ENCODE data around the gene PDPN. TPM values are rescaled to one million over a fixed set of nuclear protein-coding genes. Genes with fewer than 3 reads are reported as not detected.

The PDPN gene
- total and polyA plus RNA-seq, 2 donors from 2014 or later = 4.6 to 7.4 TPM

GRCh38 chr1:13661539-13661938 is 77.9 kb downstream of the PDPN start:
- no peak overlapping the region for H3K27ac ChIP-seq (ENCODE audit: low read depth in 2 of 2, low read length in 2 of 2)
- TF ChIP-seq CTCF (IDR thresholded peaks at IDR 0.05; ENCODE audit: borderline replicate concordance, extremely low read depth, insufficient read depth) = no peak
- no peaks in the 10 kb centered on the region for H3K27me3 ChIP-seq (ENCODE audit: control insufficient read depth, insufficient read depth, low read length)
- H3K4me3 ChIP-seq (ENCODE audit: low read length in 3 of 3) = no peak overlapping the region
- intact Hi-C loops (cut with DNase I) = no loop called here
- H3K9ac ChIP-seq (ENCODE audit: low read length in 3 of 3) = no peak overlapping the region
- peaks cover 0 to 2% (median 0%) of the 10 kb centered on the region in 3 donors for H3K4me1 ChIP-seq (ENCODE audit: control insufficient read depth in 2 of 3, insufficient read depth in 2 of 3, low read depth in 1 of 3, low read length in 3 of 3)
- FAIRE-seq (no peak), DNase-seq (no peak)
- no peaks in the 10 kb centered on the region for H3K9me3 ChIP-seq (ENCODE audit: control insufficient read depth in 2 of 3, insufficient read depth in 1 of 3, low read length in 3 of 3)
- no peaks in the 10 kb centered on the region for H3K36me3 ChIP-seq (ENCODE audit: control insufficient read depth in 2 of 3, insufficient read depth in 3 of 3, low read length in 3 of 3)

- Histone ChIP-seq H3K9me3 (ENCODE audit: control insufficient read depth in 2 of 3, insufficient read depth in 1 of 3, low read length in 3 of 3) (no peaks in the 10 kb centered on the region), H3K36me3 (ENCODE audit: control insufficient read depth in 2 of 3, insufficient read depth in 3 of 3, low read length in 3 of 3) (no peaks in the 10 kb centered on the region), H3K27ac (ENCODE audit: low read depth in 2 of 2, low read length in 2 of 2) (no peak overlapping the region), H3K4me3 (ENCODE audit: low read length in 3 of 3) (no peak overlapping the region), H3K4me1 (ENCODE audit: control insufficient read depth in 2 of 3, insufficient read depth in 2 of 3, low read depth in 1 of 3, low read length in 3 of 3) (peaks cover 0 to 2% (median 0%) of the 10 kb centered on the region in 3 donors), H3K27me3 (ENCODE audit: control insufficient read depth, insufficient read depth, low read length) (no peaks in the 10 kb centered on the region), H3K9ac (ENCODE audit: low read length in 3 of 3) (no peak overlapping the region)
- FAIRE-seq = no peak
- intact Hi-C loops (cut with DNase I) = no loop called here
- DNase-seq = peak in 1 of 5 donors; percentile 32
- TF ChIP-seq CTCF (IDR thresholded peaks at IDR 0.05; ENCODE audit: borderline replicate concordance, extremely low read depth, insufficient read depth) = no peak
Measured at GRCh38 chr1:13662493-13662892, 78.9 kb downstream of the PDPN start.

DNA sequence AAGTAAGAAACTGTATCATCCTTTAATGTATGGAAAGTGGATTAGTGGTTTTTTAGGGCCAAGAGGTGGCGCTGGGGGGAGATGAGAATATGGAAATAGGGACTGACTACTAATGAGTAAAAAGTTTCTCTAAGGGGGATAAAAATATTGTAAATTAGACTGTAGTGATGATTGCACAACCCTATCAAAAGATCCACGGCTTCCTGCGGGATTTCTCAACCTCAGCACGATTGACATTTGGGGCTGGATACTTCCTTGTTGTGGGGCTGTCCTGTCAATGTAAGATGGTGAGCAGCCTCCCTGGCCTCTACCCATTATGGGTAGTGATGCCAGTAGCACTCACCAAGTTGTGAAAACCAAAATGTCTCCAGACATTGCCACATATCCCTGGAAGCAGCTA is 80.3 kb downstream of the PDPN start:
- H3K27me3 ChIP-seq (ENCODE audit: control insufficient read depth, insufficient read depth, low read length) = no peaks in the 10 kb centered on the region
- no peak overlapping the region for H3K27ac ChIP-seq (ENCODE audit: low read depth in 2 of 2, low read length in 2 of 2)
- no peak for TF ChIP-seq CTCF (IDR thresholded peaks at IDR 0.05; ENCODE audit: borderline replicate concordance, extremely low read depth, insufficient read depth)
- no peak for DNase-seq
- FAIRE-seq = no peak
- intact Hi-C loops (cut with DNase I) = no loop called here
- H3K9ac ChIP-seq (ENCODE audit: low read length in 3 of 3) = no peak overlapping the region
- no peaks in the 10 kb centered on the region for H3K9me3 ChIP-seq (ENCODE audit: control insufficient read depth in 2 of 3, insufficient read depth in 1 of 3, low read length in 3 of 3)
- no peaks in the 10 kb centered on the region for H3K36me3 ChIP-seq (ENCODE audit: control insufficient read depth in 2 of 3, insufficient read depth in 3 of 3, low read length in 3 of 3)
- peaks cover 0 to 2% (median 0%) of the 10 kb centered on the region in 3 donors for H3K4me1 ChIP-seq (ENCODE audit: control insufficient read depth in 2 of 3, insufficient read depth in 2 of 3, low read depth in 1 of 3, low read length in 3 of 3)
- H3K4me3 ChIP-seq (ENCODE audit: low read length in 3 of 3) = no peak overlapping the region

DNA sequence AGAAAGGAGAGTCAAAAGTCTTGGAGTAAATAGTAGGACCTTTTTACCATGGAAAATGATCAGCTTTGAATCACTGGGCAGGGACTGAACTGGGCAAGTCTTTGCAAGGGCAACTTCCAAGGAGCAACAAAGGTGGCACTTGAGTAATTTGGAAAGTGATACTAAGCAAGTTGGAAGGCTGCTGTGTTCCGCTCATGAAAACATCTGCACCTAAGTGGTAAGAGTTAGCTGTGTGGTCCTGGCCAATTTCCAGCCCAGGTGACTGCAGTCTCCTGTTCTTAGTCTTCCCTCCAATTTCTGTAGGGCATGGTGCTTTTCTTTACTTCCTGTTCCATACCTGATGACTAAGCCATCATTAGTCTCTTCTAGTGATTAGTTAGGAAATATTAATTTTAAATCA is 80.8 kb downstream of the PDPN start:
- Histone ChIP-seq H3K27me3 (ENCODE audit: control insufficient read depth, insufficient read depth, low read length) (no peaks in the 10 kb centered on the region), H3K27ac (ENCODE audit: low read depth in 2 of 2, low read length in 2 of 2) (no peak overlapping the region)
- no peak for FAIRE-seq

More for the DNA sequence above, 80.8 kb downstream of the PDPN start:
- DNase-seq = no peak
- peaks cover 0 to 2% (median 0%) of the 10 kb centered on the region in 3 donors for H3K4me1 ChIP-seq (ENCODE audit: control insufficient read depth in 2 of 3, insufficient read depth in 2 of 3, low read depth in 1 of 3, low read length in 3 of 3)
- no peak overlapping the region for H3K4me3 ChIP-seq (ENCODE audit: low read length in 3 of 3)
- no peaks in the 10 kb centered on the region for H3K9me3 ChIP-seq (ENCODE audit: control insufficient read depth in 2 of 3, insufficient read depth in 1 of 3, low read length in 3 of 3)
- TF ChIP-seq CTCF (IDR thresholded peaks at IDR 0.05; ENCODE audit: borderline replicate concordance, extremely low read depth, insufficient read depth) = no peak
- no peak overlapping the region for H3K9ac ChIP-seq (ENCODE audit: low read length in 3 of 3)
- intact Hi-C loops (cut with DNase I) = no loop called here
- no peaks in the 10 kb centered on the region for H3K36me3 ChIP-seq (ENCODE audit: control insufficient read depth in 2 of 3, insufficient read depth in 3 of 3, low read length in 3 of 3)

Measured in kidney (tissue), 14 donors.